Measurements from ENCODE around the gene ZNF92. TPM values are rescaled to one million over a fixed set of nuclear protein-coding genes. Genes with fewer than 3 reads are reported as not detected.

The ZNF92 gene
- total RNA-seq, 1 experiment from 2014 or later = 9.4 TPM

GRCh38 chr7:65429642-65430343 is 56.1 kb downstream of the ZNF92 start:
- Histone ChIP-seq H3K4me1 (ENCODE audit: control insufficient read depth in 1 of 2, insufficient read depth in 2 of 2, low read length in 2 of 2) (no peaks in the 10 kb centered on the region), H3K9me2 (ENCODE audit: insufficient read depth) (no peaks in the 10 kb centered on the region), H4K20me1 (ENCODE audit: insufficient read depth) (no peaks in the 10 kb centered on the region), H3K4me2 (ENCODE audit: low read length) (no peak overlapping the region), H3K9me3 (ENCODE audit: control insufficient read depth in 1 of 2, insufficient read depth in 1 of 2, low read depth in 1 of 2, low read length in 2 of 2) (peaks cover 3 to 18% of the 10 kb centered on the region in 2 experiments; a peak in 1 of 4 replicates), H3K4me3 (replicated peaks in 1 of 2; ENCODE audit: low read depth in 1 of 2, low read length in 2 of 2) (no peak overlapping the region), H2AFZ (ENCODE audit: low read depth, low read length, poor library complexity, severe bottlenecking) (no peak overlapping the region), H3K27me3 (ENCODE audit: insufficient read depth, low read length) (no peaks in the 10 kb centered on the region), H3K36me3 (ENCODE audit: control insufficient read depth in 1 of 2, insufficient read depth in 2 of 2, low read length in 2 of 2) (no peaks in the 10 kb centered on the region), H3K27ac (ENCODE audit: low read depth, low read length) (no peak overlapping the region), H3K9ac (ENCODE audit: low read length) (no peak overlapping the region), H3K79me2 (ENCODE audit: insufficient read depth, low read length) (no peaks in the 10 kb centered on the region)
- no TSS peak for BruUV-seq (replicated peaks)
- RAD21 ChIA-PET (ENCODE audit: low non-redundant PET in 1 of 2, low total read pairs in 2 of 2, uncharacterized antibody in 2 of 2, unreplicated experiment in 2 of 2) = no interaction called here
- POLR2A ChIA-PET = no interaction called here
- intact Hi-C loops (cut with micrococcal nuclease) = no loop called here
- ATAC-seq (no peak), DNase-seq (ENCODE audit: low read depth, low spot score) (no peak)
- CTCF ChIA-PET = no interaction called here
- no peak for TF ChIP-seq ATF3 (IDR thresholded peaks at IDR 0.05)

- H3K9me3 ChIP-seq (ENCODE audit: control insufficient read depth in 1 of 2, insufficient read depth in 1 of 2, low read depth in 1 of 2, low read length in 2 of 2) = peaks cover 3 to 18% of the 10 kb centered on the region in 2 experiments; a peak in 1 of 4 replicates
- ChIA-PET RAD21 (ENCODE audit: low non-redundant PET in 1 of 2, low total read pairs in 2 of 2, uncharacterized antibody in 2 of 2, unreplicated experiment in 2 of 2) (no interaction called here), POLR2A (no interaction called here), CTCF (no interaction called here)
- ATAC-seq (no peak), DNase-seq (ENCODE audit: low read depth, low spot score) (no peak)
- H3K36me3 ChIP-seq (ENCODE audit: control insufficient read depth in 1 of 2, insufficient read depth in 2 of 2, low read length in 2 of 2) = no peaks in the 10 kb centered on the region
- no peaks in the 10 kb centered on the region for H3K79me2 ChIP-seq (ENCODE audit: insufficient read depth, low read length)
- H3K27me3 ChIP-seq (ENCODE audit: insufficient read depth, low read length) = no peaks in the 10 kb centered on the region
- intact Hi-C loops (cut with micrococcal nuclease) = no loop called here
- H3K27ac ChIP-seq (ENCODE audit: low read depth, low read length) = no peak overlapping the region
- no peaks in the 10 kb centered on the region for H3K9me2 ChIP-seq (ENCODE audit: insufficient read depth)
- TF ChIP-seq ZFX (IDR thresholded peaks at IDR 0.05) = no peak
- no peak for TF ChIP-seq EGR1 (IDR thresholded peaks at IDR 0.05; ENCODE audit: low read depth)
- TF ChIP-seq YY1 (IDR thresholded peaks at IDR 0.05; ENCODE audit: extremely low read depth, insufficient replicate concordance, low read depth, low read length) = no peak
- no peak for TF ChIP-seq POLR2A (IDR thresholded peaks at IDR 0.05; ENCODE audit: borderline replicate concordance, extremely low read depth, insufficient read depth, insufficient read length)
- TF ChIP-seq CBX3 (IDR thresholded peaks at IDR 0.05; ENCODE audit: low read depth) = no peak
- no peak for TF ChIP-seq POLR2AphosphoS5 (IDR thresholded peaks at IDR 0.05; ENCODE audit: low read depth, low read length)
- no peak for TF ChIP-seq ELF1 (IDR thresholded peaks at IDR 0.05; ENCODE audit: borderline replicate concordance, low read depth)
- TF ChIP-seq JUND (IDR thresholded peaks at IDR 0.05) = no peak
- no peak for TF ChIP-seq SP1 (IDR thresholded peaks at IDR 0.05; ENCODE audit: low read depth)
- no peak for TF ChIP-seq MAX (IDR thresholded peaks at IDR 0.05)
- no peak for TF ChIP-seq REST (IDR thresholded peaks at IDR 0.05; ENCODE audit: low read depth)
- TF ChIP-seq SIN3A (IDR thresholded peaks at IDR 0.05; ENCODE audit: low read depth) = no peak
- TF ChIP-seq ZNF274 (IDR thresholded peaks at IDR 0.05; ENCODE audit: low read depth, low read length) = no peak
- no peak for TF ChIP-seq EZH2 (IDR thresholded peaks at IDR 0.05)
- no peak for TF ChIP-seq RAD21 (IDR thresholded peaks at IDR 0.05; ENCODE audit: low read depth)
- H4K20me1 ChIP-seq (ENCODE audit: insufficient read depth) = no peaks in the 10 kb centered on the region
- no peak overlapping the region for H2AFZ ChIP-seq (ENCODE audit: low read depth, low read length, poor library complexity, severe bottlenecking)
- H3K4me1 ChIP-seq (ENCODE audit: control insufficient read depth in 1 of 2, insufficient read depth in 2 of 2, low read length in 2 of 2) = no peaks in the 10 kb centered on the region
- no peak overlapping the region for H3K4me2 ChIP-seq (ENCODE audit: low read length)
- H3K4me3 ChIP-seq (replicated peaks in 1 of 2; ENCODE audit: low read depth in 1 of 2, low read length in 2 of 2) = no peak overlapping the region
- H3K9ac ChIP-seq (ENCODE audit: low read length) = no peak overlapping the region
- BruUV-seq (replicated peaks) = no TSS peak
These were observed 56.9 kb downstream of the ZNF92 start for GRCh38 chr7:65430344-65431186.

Measured in HCT116 (cell line).